ENCODE results near the gene GOLGA8M.
"Not testable (repeated sequence)": the region's sequence is repeated elsewhere in the genome, so short reads cannot be mapped to it uniquely, and the experiment has no call there.

GOLGA8M gene

GRCh38 chr15:28712270-28712669 lies at the start of gene GOLGA8M:
TSS of gene GOLGA8M (minus strand) at chr15:28712421. CDS start at chr15:28712323, 98 bp downstream.
- not testable (repeated sequence) for DNase-seq

- not testable (repeated sequence) for DNase-seq
Observed at GRCh38 chr15:28742890-28743289, 30.7 kb upstream of the GOLGA8M start.

GRCh38 chr15:28738590-28739292 lies 26.5 kb upstream of the GOLGA8M start:
- not testable (repeated sequence) for DNase-seq

GRCh38 chr15:28738200-28738561 lies 26.0 kb upstream of the GOLGA8M start:
- not testable (repeated sequence) for DNase-seq

DNA sequence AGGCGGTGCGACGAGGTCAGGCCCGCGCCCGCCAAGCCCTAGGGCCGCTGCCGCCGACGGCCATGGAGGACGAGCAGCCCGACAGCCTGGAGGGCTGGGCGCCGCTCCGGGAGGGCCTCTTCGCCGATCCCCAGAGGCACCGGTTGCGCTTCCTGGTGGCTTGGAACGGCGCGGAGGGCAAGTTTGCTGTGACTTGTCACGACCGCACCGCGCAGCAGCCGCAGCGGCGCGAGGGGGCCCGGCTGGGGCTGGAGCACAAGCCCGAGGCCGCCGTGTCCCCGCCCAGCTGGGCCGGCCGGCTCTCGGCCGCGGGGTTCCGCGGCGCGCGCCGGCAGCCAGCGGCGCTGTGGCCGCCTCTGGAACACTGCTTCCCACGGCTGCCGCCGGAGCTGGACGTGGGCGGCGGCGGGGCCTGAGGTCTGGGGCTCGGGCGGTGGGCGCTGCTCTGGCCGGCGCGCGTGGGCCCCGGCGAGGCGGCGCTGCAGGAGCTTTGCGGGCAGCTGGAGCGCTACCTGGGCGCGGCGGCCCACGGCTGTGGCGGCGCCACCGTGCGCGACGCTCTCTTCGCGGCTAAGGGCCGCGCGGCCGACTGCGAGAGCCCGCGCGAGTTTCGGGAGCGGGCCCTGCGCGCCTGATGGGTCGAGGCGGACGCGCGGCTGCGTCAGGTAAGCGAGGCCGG lies 25.4 kb upstream of the GOLGA8M start:
- peak; percentile 10 to 15 for DNase-seq

GRCh38 chr15:28728061-28728460 lies 15.8 kb upstream of the GOLGA8M start:
- DNase-seq = not testable (repeated sequence)

DNA sequence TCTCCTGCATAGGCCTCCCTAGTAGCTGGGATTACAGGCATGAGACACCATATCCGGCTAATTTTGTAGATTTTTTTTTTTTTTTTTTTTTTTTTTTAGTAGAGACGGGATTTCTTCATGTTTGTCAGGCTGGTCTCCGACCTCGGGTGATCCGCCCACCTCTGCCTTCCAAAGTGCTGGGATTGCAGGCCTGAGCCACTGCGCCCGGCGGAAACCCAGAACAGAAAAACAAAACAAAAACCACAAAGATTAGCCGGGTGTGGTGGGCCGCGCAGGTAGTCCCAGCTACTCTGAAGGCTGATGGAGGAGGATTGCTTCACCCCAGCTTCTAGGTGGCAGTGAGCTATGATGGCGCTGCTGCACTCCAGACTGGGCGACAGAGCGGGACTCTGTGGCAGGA lies 14.8 kb upstream of the GOLGA8M start:
- not testable (repeated sequence) for DNase-seq

GRCh38 chr15:28726102-28726501 lies 13.9 kb upstream of the GOLGA8M start:
- no peak for DNase-seq

DNA sequence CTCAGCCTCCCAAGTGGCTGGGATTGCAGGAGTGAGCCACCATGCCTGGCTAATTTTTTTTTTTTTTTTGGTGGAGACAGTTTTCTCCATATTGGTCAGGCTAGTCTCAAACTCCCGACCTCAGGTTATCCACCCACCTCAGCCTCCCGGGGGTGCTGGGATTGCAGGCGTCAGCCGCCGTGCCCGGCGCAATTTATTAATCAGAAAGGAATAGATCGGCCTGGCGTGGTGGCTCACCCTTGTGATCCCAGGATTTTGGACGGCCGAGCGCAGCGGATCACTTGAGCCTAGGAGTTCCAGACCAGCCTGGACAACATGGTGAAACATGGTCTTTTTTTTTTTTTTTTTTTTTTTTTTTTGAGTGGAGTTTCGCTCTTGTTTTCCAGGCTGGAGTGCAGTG lies 13.3 kb upstream of the GOLGA8M start:
- DNase-seq = no peak

DNA sequence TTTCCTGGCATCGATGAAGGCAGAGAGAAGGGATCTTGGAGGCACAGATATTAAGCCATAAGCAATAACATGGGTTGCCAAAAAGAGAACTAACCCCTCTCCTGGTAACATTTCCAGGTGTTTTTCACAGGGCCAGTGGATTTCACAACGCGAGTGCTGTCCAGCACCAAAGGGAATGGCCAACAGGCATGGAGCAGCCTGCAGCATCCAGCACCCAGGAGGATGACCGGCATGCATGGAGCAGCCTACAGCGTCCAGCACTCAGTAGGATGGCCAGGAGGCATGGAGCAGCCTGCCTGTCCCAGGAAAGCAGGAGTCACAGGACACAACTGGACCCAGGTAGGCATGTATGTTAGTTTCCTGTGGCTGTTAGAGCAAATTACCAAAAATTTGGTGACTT lies 11.8 kb upstream of the GOLGA8M start:
- DNase-seq = not testable (repeated sequence)

DNA sequence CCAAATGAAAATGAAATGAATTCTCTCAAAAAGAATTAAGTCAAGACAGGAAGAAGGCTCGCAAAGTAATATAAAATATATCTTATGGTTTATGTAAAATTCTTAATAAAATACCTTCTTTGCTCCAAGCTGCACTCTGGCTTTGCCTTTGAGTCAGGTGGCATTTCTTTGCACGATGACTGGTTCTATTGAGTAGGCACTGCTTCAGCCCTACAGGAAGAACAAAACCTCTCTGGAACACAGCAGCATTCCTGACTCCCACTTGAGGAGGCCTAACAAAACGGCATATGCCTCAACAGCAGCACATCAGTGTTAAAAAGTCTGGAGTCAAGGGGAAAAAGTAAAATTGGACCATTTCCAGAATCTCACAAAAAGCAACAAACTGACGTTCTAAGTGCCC lies 7.4 kb upstream of the GOLGA8M start:
- not testable (repeated sequence) for DNase-seq

DNA sequence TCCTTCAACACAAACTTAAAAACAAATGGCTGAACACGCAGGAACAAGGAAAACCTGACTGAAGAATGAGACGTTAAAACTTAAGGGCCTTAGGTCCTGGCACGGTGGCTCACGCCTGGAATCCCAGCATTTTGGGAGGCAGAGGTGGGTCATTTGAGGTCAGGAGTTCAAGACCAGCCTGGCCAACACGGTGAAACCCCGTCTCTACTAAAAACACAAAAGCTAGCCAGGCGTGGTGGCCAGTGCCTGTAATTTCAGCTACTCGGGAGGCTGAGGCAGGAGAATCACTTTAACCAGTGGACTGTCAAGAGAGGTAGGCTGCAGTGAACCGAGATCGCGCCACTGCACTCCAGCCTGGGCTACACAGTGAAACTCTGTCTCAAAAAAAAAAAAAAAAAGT lies 6.4 kb upstream of the GOLGA8M start:
- DNase-seq = not testable (repeated sequence)

GRCh38 chr15:28714176-28714575 lies 2.0 kb upstream of the GOLGA8M start:
- not testable (repeated sequence) for DNase-seq

- not testable (repeated sequence) for DNase-seq
Observed at GRCh38 chr15:28703927-28704326, 8.3 kb downstream of the GOLGA8M start.

DNA sequence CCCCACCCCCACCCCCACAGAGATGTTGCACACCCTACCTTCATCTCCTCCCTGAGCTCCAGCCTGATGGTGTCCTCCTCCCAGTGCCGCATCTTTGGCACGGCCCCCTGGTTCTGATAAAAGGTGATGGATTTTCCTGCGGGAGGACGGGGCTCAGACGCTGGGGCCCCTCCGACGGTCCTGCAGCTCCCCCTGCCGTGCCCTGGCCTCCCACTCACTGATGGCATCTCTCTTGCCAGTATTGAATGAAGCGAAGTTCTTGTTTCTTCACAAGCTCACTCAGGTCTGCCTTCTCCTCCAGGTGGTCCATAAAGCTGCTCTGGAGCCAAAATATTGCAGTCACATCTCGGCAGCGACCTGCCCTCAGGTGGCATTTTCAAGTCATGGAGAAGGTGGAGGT lies 9.8 kb downstream of the GOLGA8M start:
- not testable (repeated sequence) for DNase-seq

GRCh38 chr15:28694006-28694751 lies 18.0 kb downstream of the GOLGA8M start:
- not testable (repeated sequence) for DNase-seq

GRCh38 chr15:28693021-28693420 lies 19.2 kb downstream of the GOLGA8M start:
- DNase-seq = not testable (repeated sequence)

GRCh38 chr15:28673533-28673932 lies 38.7 kb downstream of the GOLGA8M start:
- not testable (repeated sequence) for DNase-seq

DNA sequence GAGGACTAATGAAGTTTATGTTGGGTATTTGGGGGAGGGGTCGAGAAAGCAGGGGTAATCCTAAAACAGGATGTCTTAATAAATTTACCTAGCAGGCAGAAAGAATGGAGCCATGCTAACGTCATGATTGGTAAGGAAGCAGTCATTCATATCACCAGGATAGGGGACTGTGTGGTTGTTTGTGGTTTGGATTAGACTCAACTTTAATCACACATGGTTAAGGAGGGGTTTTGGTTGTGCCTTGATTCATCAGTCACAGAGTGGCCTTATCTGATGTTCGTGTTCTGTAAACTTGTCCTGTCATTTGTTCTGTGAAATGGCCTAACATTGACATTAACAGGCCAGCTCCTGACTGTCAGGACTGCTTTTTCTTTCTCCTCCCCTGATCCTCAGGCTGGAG lies 40.1 kb downstream of the GOLGA8M start:
- not testable (repeated sequence) for DNase-seq

GRCh38 chr15:28666402-28666801 lies 45.8 kb downstream of the GOLGA8M start:
- DNase-seq = not testable (repeated sequence)

- not testable (repeated sequence) for DNase-seq
Observed at GRCh38 chr15:28664575-28664974, 47.6 kb downstream of the GOLGA8M start.

- not testable (repeated sequence) for DNase-seq
Observed at GRCh38 chr15:28663717-28664116, 48.5 kb downstream of the GOLGA8M start.

- not testable (repeated sequence) for DNase-seq
Observed at GRCh38 chr15:28660750-28661149, 51.5 kb downstream of the GOLGA8M start.

GRCh38 chr15:28656018-28656360 lies 56.2 kb downstream of the GOLGA8M start:
- not testable (repeated sequence) for DNase-seq
